Ovary (tissue), 9 donors: ENCODE results near the gene SWT1. TPM values are rescaled to one million over a fixed set of nuclear protein-coding genes. Genes with fewer than 3 reads are reported as not detected.
A peak's percentile ranks its signal among the peaks of the same experiment; 100 is the strongest.

Experiments
- DNase-seq, 5 donors: peaks; one replicate each; pipeline ENCODE4 v3.0.0-alpha.2; 2019 to 2020
- H3K27ac ChIP-seq, 2 donors: fragments of 200-600 bp; one replicate each; pipeline versions ENCODE4 v1.5.1 to v1.8.0; 2019 to 2022
- H3K27me3 ChIP-seq: fragments of 200-600 bp; one replicate; pipeline ENCODE4 v1.8.0; 2022
- H3K36me3 ChIP-seq: fragments of 200-600 bp; sonication (generic); one replicate; pipeline ENCODE4 v1.5.1; 2019
- H3K4me1 ChIP-seq: one replicate; pipeline ENCODE4 v1.8.1; 2013; ENCODE audit warnings: mild to moderate bottlenecking, moderate library complexity; ENCODE audit not compliant: insufficient read depth
- H3K4me3 ChIP-seq: fragments of 200-600 bp; sonication (generic); one replicate; pipeline ENCODE4 v1.5.1; 2017
- H3K9me3 ChIP-seq, 2 donors: fragments of 200-600 bp in 1 of 2; sonication (generic) in 1 of 2; one replicate each; pipeline versions ENCODE4 v1.5.1 to v1.8.1; 2013 to 2019; ENCODE audit warnings: mild to moderate bottlenecking in 1 of 2, moderate library complexity in 1 of 2
- EP300 ChIP-seq: sonication (generic); formaldehyde crosslinking; IDR thresholded peaks from one replicate; pipeline ENCODE4 v1.6.1; 2017; ENCODE audit warnings: antibody characterized with exemption
- POLR2A ChIP-seq: fragments of 450-650 bp; IDR thresholded peaks from one replicate; pipeline ENCODE4 v1.6.1; 2017; ENCODE audit warnings: antibody characterized with exemption, mild to moderate bottlenecking, moderate library complexity
- WGBS, 3 donors: extraction: QIAGEN DNeasy Blood & Tissue Kit in 1 of 3; methylation state at CpG; one replicate each; pipeline versions ENCODE4 v1.1.5 to v1.1.7; 2013 to 2017; 5-methylcytosine and 5-hydroxymethylcytosine counted together
- intact Hi-C, 4 donors: fragments of 100-400 bp; cut with DNase I; formaldehyde crosslinking; loops; one replicate each; pipeline versions ENCODE4 v1.11.0 to v1.15.1; 2022 to 2023
- polyA plus RNA-seq, 2 donors: library from polyadenylated mRNA; stranded (reverse); fragments of 200-250 nt in 1 of 2; fragments of 350-450 nt in 1 of 2; fragmentation: Illumina TruSeq in 1 of 2; extraction: RNeasy Lipid Tissue Mini Kit (QIAGEN cat#74804) in 1 of 2; gene quantifications; one replicate each; pipeline ENCODE4 v1.2.3, GENCODE V29; 2013 to 2014
- total RNA-seq, 7 donors: library from RNA; depleted of rRNA in 2 of 7; stranded (reverse); fragments of >200 nt in 2 of 7; fragmentation: NEBNext Ultra II Directional in 3 of 7; extraction: Animal tissue kit (Norgen Biotek cat#: 25700) in 3 of 7; gene quantifications; one replicate each; pipeline versions ENCODE4 v1.1.0 to v1.2.4, GENCODE V29; 2016 to 2023
- TF ChIP-seq, protein P1 (sequence below), 3 donors: fragments of 450-650 bp in 2 of 3; fragments of 200-600 bp in 1 of 3; IDR thresholded peaks; one replicate each; pipeline versions ENCODE4 v1.5.1 to v1.8.0; 2016 to 2022; ENCODE audit warnings: antibody characterized with exemption in 3 of 3, mild to moderate bottlenecking in 1 of 3
- donor health status: DM: no; HTN: no; CAD: no; lungs with moderate emphysema.
- donor health status: DM: no; HTN: no; CAD: no.
- donor health status: Bipolar disorder and iron deficiency.
- donor health status: DM: yes; HTN: yes; CAD: no.
- donor health status: DM: no; HTN: no; CAD: no.
- donor health status: DM: yes; HTN: yes; CAD: no.

The SWT1 gene
- total and polyA plus RNA-seq, 9 donors = 3.3 to 16.6 (median 9.2) TPM

- DNase-seq = no peak
- WGBS, 3 donors = 3 to 7% (median 7%) methylated on average over 8 of the region's 8 CpGs
- TF ChIP-seq POLR2A = no peak
- no peak for TF ChIP-seq EP300
- TF ChIP-seq, protein P1, sequence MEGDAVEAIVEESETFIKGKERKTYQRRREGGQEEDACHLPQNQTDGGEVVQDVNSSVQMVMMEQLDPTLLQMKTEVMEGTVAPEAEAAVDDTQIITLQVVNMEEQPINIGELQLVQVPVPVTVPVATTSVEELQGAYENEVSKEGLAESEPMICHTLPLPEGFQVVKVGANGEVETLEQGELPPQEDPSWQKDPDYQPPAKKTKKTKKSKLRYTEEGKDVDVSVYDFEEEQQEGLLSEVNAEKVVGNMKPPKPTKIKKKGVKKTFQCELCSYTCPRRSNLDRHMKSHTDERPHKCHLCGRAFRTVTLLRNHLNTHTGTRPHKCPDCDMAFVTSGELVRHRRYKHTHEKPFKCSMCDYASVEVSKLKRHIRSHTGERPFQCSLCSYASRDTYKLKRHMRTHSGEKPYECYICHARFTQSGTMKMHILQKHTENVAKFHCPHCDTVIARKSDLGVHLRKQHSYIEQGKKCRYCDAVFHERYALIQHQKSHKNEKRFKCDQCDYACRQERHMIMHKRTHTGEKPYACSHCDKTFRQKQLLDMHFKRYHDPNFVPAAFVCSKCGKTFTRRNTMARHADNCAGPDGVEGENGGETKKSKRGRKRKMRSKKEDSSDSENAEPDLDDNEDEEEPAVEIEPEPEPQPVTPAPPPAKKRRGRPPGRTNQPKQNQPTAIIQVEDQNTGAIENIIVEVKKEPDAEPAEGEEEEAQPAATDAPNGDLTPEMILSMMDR (IDR thresholded peaks at IDR 0.05) = no peak
- Histone ChIP-seq H3K27me3 (no peaks in the 10 kb centered on the region), H3K36me3 (no peaks in the 10 kb centered on the region), H3K4me3 (peak overlapping the region; percentile 90), H3K4me1 (peaks cover 4% of the 10 kb centered on the region), H3K9me3 (no peaks in the 10 kb centered on the region), H3K27ac (no peak overlapping the region)
- intact Hi-C loops = loop anchor here in 1 of 4 donors (5.0 to 10.0 kb wide), 2 partner anchors 158 to 561 kb away; partner anchors contain the start of genes EDEM3, SWT1 and TRMT1L
Observed at GRCh38 chr1:185315445-185316071, 158.6 kb downstream of the SWT1 start.

DNA sequence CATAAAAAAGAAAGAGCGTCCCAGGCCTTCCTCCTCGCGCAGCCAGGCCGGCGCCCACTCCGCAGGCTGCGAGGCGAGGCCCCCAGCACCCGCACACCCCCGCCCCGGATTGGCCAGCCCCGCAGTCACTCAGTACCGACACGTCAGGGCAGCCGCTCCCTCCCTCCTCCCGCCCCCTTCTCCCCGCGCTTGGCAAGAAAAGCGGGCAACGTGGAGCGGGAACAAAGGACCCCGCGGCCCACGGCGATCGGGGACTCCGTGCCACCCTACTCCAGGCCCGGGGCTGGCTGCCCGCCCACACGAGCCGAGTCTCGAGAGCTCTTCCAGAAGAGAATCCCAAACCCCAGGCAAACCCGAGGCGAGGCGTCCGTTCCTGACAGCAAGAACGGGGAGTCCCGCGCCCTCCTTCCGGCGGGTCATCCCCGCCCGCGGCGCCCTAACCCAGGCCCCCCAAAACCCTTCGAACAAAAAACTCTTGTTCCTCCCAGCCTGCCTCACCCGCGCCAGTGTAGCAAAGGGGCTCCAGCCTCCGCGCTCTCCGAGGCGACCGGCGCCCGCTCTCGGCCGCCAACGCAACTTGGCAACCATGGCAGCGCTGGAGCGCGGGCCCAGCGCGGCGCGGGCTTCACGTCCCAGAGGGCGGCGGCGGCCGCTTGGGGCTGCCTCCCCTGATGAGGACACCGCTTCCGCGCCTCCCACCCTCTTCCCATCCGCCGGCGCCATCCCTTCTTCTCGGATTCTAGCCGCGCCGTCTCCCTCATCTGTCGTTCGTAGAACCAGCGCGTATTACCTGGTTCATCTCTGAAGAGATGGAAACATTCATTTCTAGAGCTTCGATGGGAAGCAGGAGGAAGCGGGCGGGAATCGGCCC lies 159.4 kb downstream of the SWT1 start:
- 0 to 1% (median 1%) methylated on average over 67 to 88 of the region's 88 CpGs for WGBS, 3 donors
- H3K27me3 ChIP-seq = no peaks in the 10 kb centered on the region
- peak overlapping the region; percentile 90 for H3K4me3 ChIP-seq
- peak; percentile 96 to 98 (median 97) for DNase-seq
- TF ChIP-seq POLR2A = peak; percentile 62
- no peak for TF ChIP-seq EP300
- TF ChIP-seq, protein P1 (IDR thresholded peaks at IDR 0.05) = peak in 1 of 3 donors; percentile 11
- H3K36me3 ChIP-seq = no peaks in the 10 kb centered on the region
- H3K4me1 ChIP-seq = peaks cover 4% of the 10 kb centered on the region
- no peaks in the 10 kb centered on the region for H3K9me3 ChIP-seq
- intact Hi-C loops = loop anchor here in 1 of 4 donors (5.0 to 10.0 kb wide), 2 partner anchors 159 to 562 kb away; partner anchors contain the start of genes EDEM3, SWT1 and TRMT1L
- H3K27ac ChIP-seq = peak overlapping the region; percentile 76 to 92

DNA sequence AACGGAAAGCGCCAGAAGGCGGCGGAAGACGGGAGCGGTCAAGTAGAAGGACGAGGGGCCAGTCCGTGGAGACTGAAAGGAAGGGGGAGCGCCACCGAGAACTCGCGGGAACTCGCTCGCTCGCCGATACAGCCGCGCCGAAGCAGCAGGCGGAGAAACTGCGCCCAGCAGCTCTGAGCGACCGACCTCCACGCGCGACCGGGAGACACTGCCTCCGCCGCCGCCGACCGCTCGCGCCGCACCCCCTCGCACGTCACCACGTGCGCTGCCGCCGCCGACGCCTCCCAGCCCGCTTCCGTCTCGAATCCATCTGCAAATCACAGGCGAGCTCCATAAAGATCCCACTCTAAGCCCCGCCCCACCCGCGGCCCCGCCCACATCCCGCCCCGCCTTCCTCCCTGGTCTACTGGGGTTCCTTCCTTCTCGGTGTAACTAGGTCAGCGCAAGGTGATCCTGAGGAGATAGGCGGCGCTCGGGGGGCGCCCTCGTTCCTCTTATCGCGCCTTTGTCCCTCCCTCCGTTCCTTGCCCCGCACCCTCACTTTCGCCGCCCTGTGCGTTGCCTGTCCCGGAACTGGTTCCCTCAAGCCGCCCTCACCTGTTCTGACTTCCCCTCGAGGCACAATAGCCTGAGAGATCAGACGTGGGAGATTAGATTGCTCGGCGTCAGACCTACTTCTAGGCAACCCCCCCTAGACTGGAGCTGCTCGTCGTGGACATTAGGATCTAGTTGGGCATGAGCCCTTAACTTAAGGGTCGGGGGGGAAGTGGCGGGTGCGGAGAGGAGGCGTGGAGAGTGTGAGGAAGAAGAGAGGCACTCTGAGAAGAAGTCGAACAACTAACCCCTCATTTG lies 160.3 kb downstream of the SWT1 start, which contains the start of gene IVNS1ABP:
TSS of gene IVNS1ABP (minus strand) at position 210 of the 852 bp plus-strand sequence. CDS start 7,750 bp downstream, outside the sequence.
- peak within 1 kb of the TSS; percentile 76 to 92 for H3K27ac ChIP-seq
- no peaks in the 10 kb centered on the region for H3K9me3 ChIP-seq
- intact Hi-C loops = loop anchor here in 1 of 4 donors (5.0 to 10.0 kb wide), 2 partner anchors 160 to 562 kb away; partner anchors contain the start of genes EDEM3, SWT1 and TRMT1L
- H3K27me3 ChIP-seq = no peaks in the 10 kb centered on the region
- peak; percentile 92 to 95 (median 95) for DNase-seq
- TF ChIP-seq POLR2A = peak; percentile 94
- no peak for TF ChIP-seq EP300
- TF ChIP-seq, protein P1 (IDR thresholded peaks at IDR 0.05) = no peak
- 0 to 1% (median 0%) methylated on average over 79 to 80 of the region's 80 CpGs for WGBS, 3 donors
- H3K4me3 ChIP-seq = peak within 1 kb of the TSS; percentile 90
- no peaks in the 10 kb centered on the region for H3K36me3 ChIP-seq
- H3K4me1 ChIP-seq = peaks cover 2% of the 10 kb centered on the region
